Loucy (cell line): ENCODE data around the gene STON1.

Experiments used
- EZH2phosphoT487 ChIP-seq: fragments of 200-600 bp; IDR thresholded peaks from 2 replicates; pipeline ENCODE4 v1.6.1; 2018; ENCODE audit warnings: antibody characterized with exemption, mild to moderate bottlenecking, moderate library complexity, borderline replicate concordance
- TF ChIP-seq, protein P1 (sequence below): fragments of 200-600 bp; sonication (generic); conservative IDR thresholded peaks from 2 replicates; pipeline ENCODE4 v1.5.1; 2014; ENCODE audit warnings: mild to moderate bottlenecking, antibody characterized with exemption, low read length

DNA sequence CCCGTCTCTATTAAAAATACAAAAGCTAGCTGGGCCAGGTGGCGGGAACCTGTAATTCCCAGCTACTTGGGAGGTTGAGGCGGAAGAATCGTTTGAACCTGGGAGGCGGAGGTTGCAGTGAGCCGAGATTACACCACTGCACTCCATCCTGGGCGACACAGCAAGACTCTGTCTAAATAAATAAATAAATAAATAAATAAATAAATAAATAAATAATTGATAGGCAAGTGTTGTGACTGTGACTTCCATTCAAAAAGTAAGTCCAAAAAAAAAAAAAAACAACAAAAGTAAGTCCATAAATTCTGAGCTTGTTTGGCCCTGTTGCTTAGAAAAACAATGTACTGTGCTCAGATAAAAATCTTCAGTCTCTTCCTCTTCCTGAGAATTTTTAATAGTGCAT is 2.2 kb downstream of the STON1 start:
- TF ChIP-seq, protein P1, sequence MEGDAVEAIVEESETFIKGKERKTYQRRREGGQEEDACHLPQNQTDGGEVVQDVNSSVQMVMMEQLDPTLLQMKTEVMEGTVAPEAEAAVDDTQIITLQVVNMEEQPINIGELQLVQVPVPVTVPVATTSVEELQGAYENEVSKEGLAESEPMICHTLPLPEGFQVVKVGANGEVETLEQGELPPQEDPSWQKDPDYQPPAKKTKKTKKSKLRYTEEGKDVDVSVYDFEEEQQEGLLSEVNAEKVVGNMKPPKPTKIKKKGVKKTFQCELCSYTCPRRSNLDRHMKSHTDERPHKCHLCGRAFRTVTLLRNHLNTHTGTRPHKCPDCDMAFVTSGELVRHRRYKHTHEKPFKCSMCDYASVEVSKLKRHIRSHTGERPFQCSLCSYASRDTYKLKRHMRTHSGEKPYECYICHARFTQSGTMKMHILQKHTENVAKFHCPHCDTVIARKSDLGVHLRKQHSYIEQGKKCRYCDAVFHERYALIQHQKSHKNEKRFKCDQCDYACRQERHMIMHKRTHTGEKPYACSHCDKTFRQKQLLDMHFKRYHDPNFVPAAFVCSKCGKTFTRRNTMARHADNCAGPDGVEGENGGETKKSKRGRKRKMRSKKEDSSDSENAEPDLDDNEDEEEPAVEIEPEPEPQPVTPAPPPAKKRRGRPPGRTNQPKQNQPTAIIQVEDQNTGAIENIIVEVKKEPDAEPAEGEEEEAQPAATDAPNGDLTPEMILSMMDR = no peak
- no peak for TF ChIP-seq EZH2phosphoT487
